ENCODE data around the gene MYZAP. TPM values are rescaled to one million over a fixed set of nuclear protein-coding genes. Genes with fewer than 3 reads are reported as not detected.

The MYZAP gene
- total RNA-seq, 1 experiment from 2014 or later, result 0.63 TPM

- Histone ChIP-seq H4K20me1 (ENCODE audit: control insufficient read depth, insufficient read depth, insufficient read length) (no peaks in the 10 kb centered on the region), H4K8ac (replicated peaks; ENCODE audit: insufficient read length, low read depth, low read length) (no peak overlapping the region), H3K4me1 (ENCODE audit: insufficient read depth, low read length) (no peaks in the 10 kb centered on the region; the same call in 1 of the 2 replicates), H3K14ac (ENCODE audit: insufficient read depth, low read length) (no peak overlapping the region), H2AFZ (ENCODE audit: low read length) (no peak overlapping the region), H3K4me2 (ENCODE audit: insufficient read depth, insufficient read length, low read length) (no peak overlapping the region), H3K4ac (ENCODE audit: low read depth, low read length) (no peak overlapping the region), H3K27me3 (ENCODE audit: insufficient read depth, low read length) (no peaks in the 10 kb centered on the region), H2BK15ac (ENCODE audit: low read depth, low read length) (no peak overlapping the region), H3K79me1 (ENCODE audit: insufficient read depth, low read depth, low read length, poor library complexity, severe bottlenecking) (no peaks in the 10 kb centered on the region), H2BK12ac (ENCODE audit: insufficient read length, low read depth, low read length) (no peak overlapping the region), H2AK5ac (ENCODE audit: insufficient read length, low read length) (no peak overlapping the region), H3K9ac (ENCODE audit: extremely low read depth, insufficient read length, low read length) (no peak overlapping the region), H3K9me3 (ENCODE audit: control insufficient read depth, low read depth, low read length) (no peaks in the 10 kb centered on the region), H4K5ac (ENCODE audit: insufficient read length, low read depth, low read length) (no peak overlapping the region), H2BK20ac (ENCODE audit: low read depth, low read length, poor library complexity, severe bottlenecking) (no peak overlapping the region), H3K79me2 (ENCODE audit: insufficient read depth, low read length) (no peaks in the 10 kb centered on the region), H4K91ac (ENCODE audit: insufficient read length, low read depth, low read length) (no peak overlapping the region), H3T11ph (ENCODE audit: low read length) (no peak overlapping the region), H3K23ac (ENCODE audit: insufficient read length, low read depth, low read length) (no peak overlapping the region), H2BK5ac (ENCODE audit: insufficient read length, low read length) (no peak overlapping the region), H3K56ac (ENCODE audit: insufficient read length, low read depth, low read length) (no peak overlapping the region), H2BK120ac (ENCODE audit: low read depth, low read length, poor library complexity, severe bottlenecking) (no peak overlapping the region), H3K27ac (ENCODE audit: insufficient read length, low read depth, low read length) (no peak overlapping the region), H3K23me2 (ENCODE audit: insufficient read length, low read depth, low read length, poor library complexity, severe bottlenecking) (no peaks in the 10 kb centered on the region), H3K18ac (ENCODE audit: insufficient read length, low read depth, low read length) (no peak overlapping the region)
- no peak for DNase-seq
- Mint-ChIP-seq H3K27me3 (ENCODE audit: low read depth) (peaks cover 10% of the 10 kb centered on the region), H3K9me3 (no peaks in the 10 kb centered on the region), H3K4me3 (no peak overlapping the region), H3K4me1 (peaks cover 7 to 12% of the 10 kb centered on the region in 2 experiments), H3K27ac (no peak overlapping the region), H3K36me3 (ENCODE audit: insufficient read depth in 1 of 3, low read depth in 3 of 3) (no peaks in the 10 kb centered on the region)
- WGBS (ENCODE audit: extremely low coverage, insufficient read length, low lambda C conversion rate), result no CpG with 5 or more reads among the region's 5 CpGs
- TF ChIP-seq CTCF (conservative IDR thresholded peaks at IDR 0.05), result no peak
Measured at GRCh38 chr15:57598346-57598745, 6.6 kb downstream of the MYZAP start.
